NCI-H128 (cell line): ENCODE data around the gene RPL3.

Experiments used
- DNase-seq: peaks from one replicate; lab custom pipeline; 2025; ENCODE audit not compliant: unreplicated experiment; lab: John Stamatoyannopoulos, UW

The RPL3 gene

GRCh38 chr22:39265143-39265886, 54.1 kb downstream of the RPL3 start:
- no peak for DNase-seq

GRCh38 chr22:39264349-39265038, 54.9 kb downstream of the RPL3 start:
- no peak for DNase-seq

GRCh38 chr22:39263626-39264348, 55.6 kb downstream of the RPL3 start:
- DNase-seq, result no peak
